Epithelial cell of proximal tubule (primary cell): ENCODE results near the gene ATP4A. TPM values are rescaled to one million over a fixed set of nuclear protein-coding genes. Genes with fewer than 3 reads are reported as not detected.
"Not testable (repeated sequence)": the region's sequence is repeated elsewhere in the genome, so short reads cannot be mapped to it uniquely, and the experiment has no call there.

Source experiments
- DNase-seq: peaks from one replicate; pipeline ENCODE4 v3.0.0-alpha.2; 2011; ENCODE audit warnings: low read depth
- H3K4me3 ChIP-seq: 2 replicates; pipeline ENCODE4 v1.5.1; 2011; ENCODE audit warnings: low read depth, mild to moderate bottlenecking, low read length
- CTCF ChIP-seq: conservative IDR thresholded peaks from 2 replicates; pipeline ENCODE4 v1.5.1; 2012; ENCODE audit warnings: low read depth, mild to moderate bottlenecking, low read length
- total RNA-seq: library from RNA; depleted of rRNA; stranded (reverse); fragments of >200 nt; gene quantifications from 2 replicates; pipeline ENCODE4 v1.2.3, GENCODE V29; 2015

Gene ATP4A
- total RNA-seq = not detected in 2 replicates

DNA sequence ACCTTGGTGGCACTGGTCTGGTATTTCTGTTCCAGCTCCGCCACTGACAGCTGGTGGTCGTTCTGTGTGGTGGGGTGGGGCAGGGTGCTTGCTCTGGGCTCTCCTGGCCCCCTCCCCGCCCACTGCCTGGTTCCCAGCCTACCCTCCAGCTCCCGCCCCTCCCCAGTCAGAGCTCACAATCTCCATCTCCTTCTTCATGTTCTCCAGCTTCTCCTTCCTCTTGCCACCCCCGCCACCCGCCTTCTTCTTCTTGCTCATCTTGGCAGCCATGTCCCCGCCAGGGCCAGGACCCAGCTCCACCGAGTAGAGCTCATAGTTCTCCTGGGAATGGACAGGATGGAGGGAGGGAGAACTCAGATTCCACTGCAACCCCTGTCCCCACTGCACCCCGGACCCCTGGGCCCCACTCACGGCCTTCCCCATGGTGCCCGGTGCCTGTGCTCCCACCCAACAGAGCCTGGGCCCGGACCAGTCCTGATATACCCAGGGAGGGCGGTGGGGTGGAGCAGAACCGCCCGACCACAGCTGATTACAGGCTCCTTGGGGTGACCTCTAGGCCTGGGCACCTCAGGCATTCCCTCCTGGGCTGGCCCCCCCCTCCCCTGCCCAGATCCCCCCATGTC lies at the start of gene ATP4A:
Gene ATP4A (minus strand): TSS at position 452 of the 623 bp plus-strand sequence. CDS start 29 bp downstream, at position 423.
- no peak within 1 kb of the TSS for H3K4me3 ChIP-seq
- TF ChIP-seq CTCF = no peak
- DNase-seq = no peak

GRCh38 chr19:35612559-35613321 lies 49.3 kb upstream of the ATP4A start, which contains the start of gene HAUS5:
Gene HAUS5 (plus strand): TSS chr19:35612735. CDS start chr19:35612795, 60 bp downstream.
- no peak for DNase-seq
- peak within 1 kb of the TSS; percentile 76 for H3K4me3 ChIP-seq
- TF ChIP-seq CTCF = no peak

DNA sequence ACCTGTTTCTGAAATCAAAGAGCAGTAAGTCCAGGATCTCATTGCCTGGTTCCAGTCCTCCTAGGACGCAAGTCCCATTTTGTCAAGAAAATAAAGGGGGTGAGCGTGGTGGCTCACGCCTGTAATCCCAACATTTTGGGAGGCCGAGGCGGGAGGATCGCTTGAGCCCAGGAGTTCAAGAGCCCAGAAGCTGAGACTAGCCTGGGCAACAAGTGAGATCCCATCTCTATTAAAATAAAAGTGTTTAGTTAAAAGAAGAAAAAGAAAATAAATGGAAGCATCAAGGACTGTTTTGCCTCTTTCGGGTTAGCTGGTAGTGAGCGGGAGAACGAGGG lies 48.7 kb upstream of the ATP4A start:
- peak overlapping the region; percentile 76 for H3K4me3 ChIP-seq
- no peak for DNase-seq
- no peak for TF ChIP-seq CTCF

DNA sequence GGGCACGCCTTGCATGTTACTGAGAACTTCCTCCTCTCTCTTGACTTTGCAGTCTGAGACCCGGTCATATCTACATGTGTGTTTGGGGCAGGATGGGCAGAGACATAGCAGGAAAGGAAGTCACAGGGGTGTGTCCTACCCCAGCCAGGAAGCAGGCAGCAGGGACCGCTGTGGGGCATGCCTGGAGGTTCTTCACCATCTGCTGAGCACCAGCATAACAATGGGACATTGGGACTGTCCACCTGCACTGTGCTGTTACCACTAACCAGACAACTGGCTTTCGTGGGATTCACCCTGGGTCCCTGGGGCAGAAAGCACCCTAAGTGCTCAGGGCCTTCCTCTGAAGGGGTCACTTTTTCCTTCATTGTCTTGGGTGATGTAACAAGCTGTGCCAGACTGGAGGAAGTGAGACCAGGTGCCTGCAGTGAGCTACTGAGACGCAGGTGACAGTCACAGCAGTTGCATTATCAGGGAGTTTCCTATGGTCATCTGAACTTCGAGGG lies 46.4 kb upstream of the ATP4A start:
- H3K4me3 ChIP-seq = no peak overlapping the region
- no peak for TF ChIP-seq CTCF

DNA sequence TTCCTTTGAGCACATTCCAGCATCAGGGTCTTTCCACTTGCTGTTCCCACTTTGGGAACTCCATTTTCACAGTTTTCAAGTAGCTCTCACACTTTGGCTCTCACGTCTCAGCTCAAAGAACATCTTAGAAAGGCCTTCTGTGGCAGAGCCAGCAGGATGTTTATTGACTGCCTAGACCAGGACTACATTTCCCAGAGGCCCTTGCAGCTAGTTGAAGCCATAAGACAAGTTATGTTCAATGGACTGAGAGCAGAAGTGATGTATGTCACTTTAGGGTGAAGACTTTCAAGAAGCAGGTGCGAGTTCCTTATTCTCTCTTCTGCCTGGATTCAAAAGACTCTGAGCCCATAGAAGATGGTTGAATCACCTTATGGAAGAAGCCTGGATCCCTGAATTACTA lies 44.8 kb upstream of the ATP4A start:
- DNase-seq = no peak
- no peak overlapping the region for H3K4me3 ChIP-seq
- no peak for TF ChIP-seq CTCF

More for the DNA sequence above, 46.4 kb upstream of the ATP4A start:
- DNase-seq = no peak

GRCh38 chr19:35607661-35608060 lies 44.2 kb upstream of the ATP4A start:
- no peak for TF ChIP-seq CTCF
- no peak overlapping the region for H3K4me3 ChIP-seq
- no peak for DNase-seq

GRCh38 chr19:35607170-35607569 lies 43.7 kb upstream of the ATP4A start:
- not testable (repeated sequence) for DNase-seq, H3K4me3 ChIP-seq

GRCh38 chr19:35604436-35604835 lies 41.0 kb upstream of the ATP4A start:
- DNase-seq, H3K4me3 ChIP-seq: not testable (repeated sequence)
